HG03097 (cell line): ENCODE data around the gene CEP295NL.
"Not testable (repeated sequence)": the region's sequence is repeated elsewhere in the genome, so short reads cannot be mapped to it uniquely, and the experiment has no call there.

Source experiments
- ATAC-seq: cut with Tn5 transposase; IDR thresholded peaks from one replicate; pipeline ENCODE4 v1.9.1; 2021; ENCODE audit not compliant: unreplicated experiment, low FRiP score

CEP295NL gene

GRCh38 chr17:78873519-78874340, 29.3 kb downstream of the CEP295NL start:
- no peak for ATAC-seq

GRCh38 chr17:78872486-78872885, 30.5 kb downstream of the CEP295NL start:
- no peak for ATAC-seq

- no peak for ATAC-seq
Measured at GRCh38 chr17:78870621-78871020, 32.4 kb downstream of the CEP295NL start.

GRCh38 chr17:78868391-78868790, 34.6 kb downstream of the CEP295NL start:
- no peak for ATAC-seq

GRCh38 chr17:78867046-78867445, 36.0 kb downstream of the CEP295NL start:
- ATAC-seq, result not testable (repeated sequence)

- ATAC-seq, result no peak
Measured at GRCh38 chr17:78865682-78866390, 37.2 kb downstream of the CEP295NL start.

- ATAC-seq, result no peak
Measured at GRCh38 chr17:78864117-78864516, 38.9 kb downstream of the CEP295NL start.

GRCh38 chr17:78862073-78863023, 40.7 kb downstream of the CEP295NL start:
- ATAC-seq, result no peak

- no peak for ATAC-seq
Measured at GRCh38 chr17:78861229-78861628, 41.8 kb downstream of the CEP295NL start.

GRCh38 chr17:78859051-78859450, 44.0 kb downstream of the CEP295NL start:
- ATAC-seq, result no peak

GRCh38 chr17:78857266-78857665, 45.7 kb downstream of the CEP295NL start:
- ATAC-seq, result no peak

- ATAC-seq, result no peak
Measured at GRCh38 chr17:78855561-78856165, 47.3 kb downstream of the CEP295NL start.

GRCh38 chr17:78854508-78854907, 48.5 kb downstream of the CEP295NL start:
- no peak for ATAC-seq

GRCh38 chr17:78853926-78854394, 49.0 kb downstream of the CEP295NL start:
- no peak for ATAC-seq

- no peak for ATAC-seq
Measured at GRCh38 chr17:78852709-78853121, 50.3 kb downstream of the CEP295NL start.

- no peak for ATAC-seq
Measured at GRCh38 chr17:78849026-78849425, 54.0 kb downstream of the CEP295NL start.

- ATAC-seq, result no peak
Measured at GRCh38 chr17:78847052-78847451, 55.9 kb downstream of the CEP295NL start.

- ATAC-seq, result no peak
Measured at GRCh38 chr17:78844301-78845005, 58.5 kb downstream of the CEP295NL start.

GRCh38 chr17:78842881-78843565, 60.0 kb downstream of the CEP295NL start:
- no peak for ATAC-seq
